HG02588 (cell line): ENCODE results near the gene CLASP1.
A peak's percentile ranks its signal among the peaks of the same experiment; 100 is the strongest.
"Not testable (repeated sequence)": the region's sequence is repeated elsewhere in the genome, so short reads cannot be mapped to it uniquely, and the experiment has no call there.

ENCODE experiments used
- ATAC-seq: cut with Tn5 transposase; IDR thresholded peaks from one replicate; pipeline ENCODE4 v1.9.1; 2021; ENCODE audit warnings: mild to moderate bottlenecking, moderate library complexity; ENCODE audit not compliant: unreplicated experiment

Gene CLASP1

DNA sequence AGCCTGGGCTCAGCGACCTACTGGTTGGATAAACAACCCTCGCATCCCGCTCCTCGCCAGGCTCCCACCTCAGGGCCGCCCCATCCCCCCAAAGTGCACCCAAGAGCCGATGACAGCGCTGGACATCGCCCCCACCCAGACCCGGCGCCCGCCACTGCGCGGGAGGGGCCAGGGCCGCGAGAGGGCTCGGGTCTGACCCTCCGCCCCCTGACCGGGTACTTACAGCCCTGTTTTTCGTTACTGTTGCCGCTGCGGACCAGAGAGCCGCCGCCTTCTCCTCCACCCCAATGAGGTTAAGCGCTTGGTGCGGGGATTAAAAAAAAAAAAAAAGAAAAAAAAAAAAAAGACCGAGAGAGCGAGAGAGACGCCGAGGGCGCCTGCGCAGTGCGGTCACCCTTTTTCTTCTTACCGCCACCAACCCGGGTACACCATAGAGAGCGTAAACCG lies at the start of gene CLASP1:
TSS of gene CLASP1 (minus strand) at position 314 of the 447 bp plus-strand sequence. CDS start 43,567 bp downstream, outside the sequence.
- peak; percentile 37 for ATAC-seq

- ATAC-seq, result no peak
Observed at GRCh38 chr2:121698318-121698930, 49.2 kb upstream of the CLASP1 start.

GRCh38 chr2:121697108-121697631 lies 47.9 kb upstream of the CLASP1 start:
- no peak for ATAC-seq

GRCh38 chr2:121696410-121696930 lies 47.2 kb upstream of the CLASP1 start:
- ATAC-seq, result no peak

DNA sequence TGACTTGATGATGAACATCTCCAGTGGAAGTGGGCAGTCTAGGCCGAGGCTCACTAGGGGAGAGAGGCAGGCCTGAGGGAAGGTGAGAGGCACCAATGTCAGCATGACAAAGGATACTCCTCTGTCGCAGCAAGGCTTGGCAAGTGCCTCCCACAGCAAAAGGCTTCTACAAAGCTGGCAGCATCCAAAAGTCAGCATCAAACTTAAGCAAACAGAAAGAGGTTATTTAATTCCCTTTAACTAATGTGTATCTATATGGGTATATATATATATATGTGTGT lies 45.8 kb upstream of the CLASP1 start:
- ATAC-seq, result no peak

DNA sequence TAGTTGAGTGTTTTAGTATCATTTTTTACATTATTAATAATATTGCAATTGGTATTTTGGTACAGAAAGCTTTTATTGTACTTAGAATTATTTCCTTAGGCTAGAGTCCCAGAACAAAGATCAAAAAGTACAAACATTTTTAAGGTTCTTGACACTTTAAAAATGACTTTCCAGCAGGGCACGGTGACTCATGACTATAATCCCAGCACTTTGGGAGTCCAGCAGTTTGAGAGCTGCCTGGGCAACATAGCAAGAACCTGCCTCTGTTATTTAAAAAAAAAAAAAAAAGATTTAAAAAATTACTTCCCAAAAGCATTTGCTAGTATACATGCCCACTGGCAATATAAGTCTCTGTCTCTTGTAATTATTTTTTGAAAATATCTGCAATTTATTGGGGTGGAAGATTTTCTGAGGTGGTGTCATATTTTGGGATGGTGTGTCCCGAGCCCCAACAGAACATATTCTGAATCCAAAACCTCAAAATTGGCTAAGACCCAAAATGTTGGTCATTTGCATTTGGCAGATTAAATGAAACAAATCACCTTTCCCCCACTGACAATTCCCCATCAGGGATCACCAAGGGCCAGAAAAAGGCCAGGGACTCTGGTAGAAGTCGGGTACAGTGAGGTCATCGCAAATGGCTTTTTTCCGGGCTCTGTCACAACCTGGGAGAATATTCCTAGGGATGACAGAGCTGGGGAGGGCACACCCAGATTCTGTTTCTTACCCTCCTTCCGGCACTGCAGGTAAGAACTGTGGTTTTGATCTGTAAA lies 45.3 kb upstream of the CLASP1 start:
- ATAC-seq, result no peak

DNA sequence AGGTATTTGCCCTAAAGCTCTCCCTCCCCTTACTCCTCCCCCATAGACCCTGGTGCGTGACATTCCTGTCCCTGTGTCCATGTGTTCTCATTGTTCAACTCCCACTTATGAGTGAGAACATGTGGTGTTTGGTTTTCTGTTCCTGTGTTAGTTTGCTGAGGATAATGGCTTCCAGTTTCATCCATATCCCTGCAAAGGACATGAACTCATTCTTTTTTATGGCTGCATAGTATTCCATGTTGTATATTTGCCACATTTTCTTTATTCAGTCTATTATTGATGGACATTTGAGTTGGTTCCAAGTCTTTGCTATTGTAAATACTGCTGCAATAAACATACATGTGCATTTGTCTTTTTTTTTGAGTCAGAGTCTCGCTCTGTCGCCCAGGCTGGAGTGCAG lies 41.3 kb upstream of the CLASP1 start:
- ATAC-seq, result not testable (repeated sequence)

DNA sequence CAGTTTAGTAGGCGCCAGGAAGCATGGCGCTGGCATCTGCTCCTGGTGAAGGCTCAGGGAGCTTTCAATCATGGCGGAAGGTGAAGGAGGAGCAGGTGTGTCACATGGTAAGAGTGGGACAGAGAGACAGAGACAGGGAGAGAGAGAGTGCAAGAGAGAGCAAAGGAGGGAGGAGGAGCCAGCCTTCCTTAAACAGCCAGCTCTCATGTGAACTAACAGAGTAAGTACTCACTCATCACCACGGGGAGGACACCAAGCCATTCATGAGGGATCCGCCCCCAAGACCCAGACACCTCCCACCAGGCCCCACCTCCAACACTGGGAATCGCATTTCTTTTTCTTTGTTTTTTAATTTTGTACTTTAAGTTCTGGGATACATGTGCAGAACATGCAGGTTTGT lies 40.8 kb upstream of the CLASP1 start:
- ATAC-seq, result no peak

DNA sequence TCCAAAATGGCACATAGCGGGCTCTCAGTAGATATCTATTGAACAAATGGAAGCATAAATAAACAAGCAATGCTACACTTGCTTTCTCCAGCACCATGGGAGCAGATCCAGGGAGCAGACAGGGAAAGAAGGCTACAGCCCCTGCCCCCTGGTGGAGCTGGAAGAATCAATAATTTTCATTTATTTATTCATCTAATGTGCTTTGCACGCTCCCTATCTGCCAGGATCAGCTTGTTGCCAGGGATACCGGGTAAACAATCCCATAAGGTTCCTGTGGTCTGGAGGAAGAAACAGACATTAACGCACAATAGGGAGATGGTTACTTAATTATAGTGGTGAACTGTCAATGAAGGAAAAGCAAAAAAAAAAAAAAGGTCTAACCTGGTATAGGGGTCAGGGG lies 40.1 kb upstream of the CLASP1 start:
- ATAC-seq, result no peak

GRCh38 chr2:121688820-121689219 lies 39.6 kb upstream of the CLASP1 start:
- ATAC-seq, result no peak

DNA sequence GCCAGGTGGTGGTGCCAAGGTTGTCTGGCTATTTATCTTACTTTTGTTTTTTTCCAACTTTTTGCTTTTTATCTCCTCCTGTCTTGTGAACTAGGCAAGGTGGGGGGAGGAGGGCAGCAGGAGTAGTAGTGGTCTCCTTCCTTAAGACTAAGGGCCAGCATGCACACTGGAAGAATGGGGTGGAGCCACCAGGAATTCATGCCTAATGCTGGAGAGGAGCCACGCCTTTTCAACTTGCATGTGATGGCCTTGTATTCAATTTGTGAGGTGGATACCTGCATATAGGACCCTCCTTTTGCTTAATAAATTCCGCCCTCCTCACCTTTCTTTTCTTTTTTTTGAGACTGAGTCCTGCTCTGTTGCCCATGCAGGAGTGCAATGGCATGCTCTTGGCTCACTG lies 37.6 kb upstream of the CLASP1 start:
- ATAC-seq, result no peak

- no peak for ATAC-seq
Observed at GRCh38 chr2:121686218-121686617, 37.0 kb upstream of the CLASP1 start.

- ATAC-seq, result no peak
Observed at GRCh38 chr2:121682396-121683298, 33.4 kb upstream of the CLASP1 start.

GRCh38 chr2:121677855-121678254 lies 28.6 kb upstream of the CLASP1 start:
- no peak for ATAC-seq

GRCh38 chr2:121671621-121672020 lies 22.4 kb upstream of the CLASP1 start:
- not testable (repeated sequence) for ATAC-seq

DNA sequence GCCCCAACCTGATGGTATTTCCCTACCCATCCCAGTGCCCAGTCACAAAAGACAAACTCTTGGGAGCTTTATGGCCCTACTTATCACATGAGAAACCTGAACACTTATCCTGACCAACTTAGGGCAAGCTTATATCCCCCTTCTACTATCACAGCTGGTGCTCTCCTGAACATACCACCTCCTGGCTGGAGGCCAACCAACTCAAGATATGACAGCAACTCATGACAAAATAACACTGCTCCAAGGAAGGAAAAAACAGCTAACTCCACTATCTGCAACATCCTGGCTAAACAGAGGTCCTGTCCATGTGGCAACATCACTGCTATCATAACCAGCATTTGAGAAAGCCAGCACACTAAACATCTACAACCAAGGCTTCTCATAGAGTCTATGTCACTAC lies 20.9 kb upstream of the CLASP1 start:
- no peak for ATAC-seq

- no peak for ATAC-seq
Observed at GRCh38 chr2:121667618-121668017, 18.4 kb upstream of the CLASP1 start.

GRCh38 chr2:121666042-121666441 lies 16.8 kb upstream of the CLASP1 start:
- no peak for ATAC-seq

DNA sequence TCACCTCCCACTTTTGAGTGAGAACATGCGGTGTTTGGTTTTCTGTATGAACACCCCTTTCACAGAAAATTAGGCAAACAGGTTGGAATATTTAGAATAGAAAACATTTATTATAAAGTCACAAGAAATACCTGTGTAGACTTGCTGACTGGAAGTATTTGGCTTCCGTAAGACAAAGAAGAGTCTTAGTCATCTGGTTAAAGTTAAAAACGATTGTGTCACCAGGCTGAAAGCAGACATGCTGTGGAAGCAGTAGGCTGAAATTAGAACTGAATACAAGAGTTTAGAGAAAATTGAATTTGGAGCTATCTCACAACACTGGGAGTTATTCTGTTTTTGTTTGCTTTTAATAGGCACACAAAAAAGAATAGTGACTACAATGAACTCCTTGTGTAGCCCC lies 16.2 kb upstream of the CLASP1 start:
- ATAC-seq, result no peak

- ATAC-seq, result no peak
Observed at GRCh38 chr2:121664713-121665112, 15.5 kb upstream of the CLASP1 start.

DNA sequence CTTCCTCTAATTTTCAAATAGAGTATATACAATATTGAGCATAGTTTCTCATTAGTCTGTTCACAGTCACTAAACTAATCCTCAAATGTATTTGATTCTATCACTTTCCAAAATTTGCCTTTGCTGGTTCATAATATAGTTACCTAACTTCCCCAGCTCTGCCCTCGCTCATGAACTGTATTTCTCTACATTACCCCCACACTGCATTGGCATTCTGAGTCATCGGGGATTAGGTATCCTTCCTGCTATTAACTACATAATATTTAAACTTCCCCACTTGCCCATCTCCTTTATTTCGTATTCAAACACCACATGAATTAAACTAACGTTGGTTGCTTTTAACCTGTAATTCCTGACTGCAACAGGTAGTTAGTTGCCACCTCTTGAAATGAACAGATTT lies 14.8 kb upstream of the CLASP1 start:
- no peak for ATAC-seq
